HepG2 (cell line): ENCODE measurements around the gene RAB34.

Experiments
- CEBPB ChIP-seq: IDR thresholded peaks from 2 replicates; pipeline ENCODE4 v1.6.1; 2011; ENCODE audit warnings: low read depth, low read length, improper control_type of control experiment, borderline replicate concordance
- PAX8 ChIP-seq: sonication (generic); formaldehyde crosslinking; IDR thresholded peaks from 2 replicates; pipeline ENCODE4 v1.8.0; 2022; ENCODE audit warnings: mild to moderate bottlenecking, missing genetic modification reagents, borderline replicate concordance
- TCF7L2 ChIP-seq: IDR thresholded peaks from 2 replicates; pipeline ENCODE4 v1.6.1; 2011; ENCODE audit warnings: mild to moderate bottlenecking, low read depth, low read length, moderate library complexity

GRCh38 chr17:28712032-28712704 is 5.5 kb downstream of the RAB34 start:
- no peak for TF ChIP-seq CEBPB
- no peak for TF ChIP-seq TCF7L2
- TF ChIP-seq PAX8 (CRISPR knock-in tag), result no peak
